ENCODE results near the gene GRK5. TPM values are rescaled to one million over a fixed set of nuclear protein-coding genes. Genes with fewer than 3 reads are reported as not detected.
"Not testable (repeated sequence)": the region's sequence is repeated elsewhere in the genome, so short reads cannot be mapped to it uniquely, and the experiment has no call there.

The GRK5 gene
- total RNA-seq, 4 donors from 2014 or later = 5.4 to 13.0 (median 10.6) TPM

DNA sequence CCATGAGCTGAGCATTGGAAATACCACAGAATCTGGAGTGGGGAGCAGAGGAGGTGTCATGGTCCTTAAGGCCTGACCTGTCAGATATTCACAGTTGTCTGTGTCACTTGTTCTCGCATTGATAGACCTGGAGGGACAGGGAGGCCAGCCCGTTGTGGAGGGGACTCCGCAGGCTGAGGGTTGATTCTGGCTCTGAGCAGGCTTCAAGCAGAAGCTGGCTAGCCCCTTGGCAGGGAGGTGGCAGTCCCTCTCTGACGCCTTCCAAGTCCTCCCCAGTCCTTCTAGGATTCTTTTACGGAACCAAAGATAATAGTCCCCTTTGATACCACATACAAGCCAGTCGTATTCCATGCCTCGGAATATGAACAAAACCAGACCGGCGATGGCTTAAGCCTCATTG lies 65.4 kb downstream of the GRK5 start:
- WGBS, 2 donors = 95 to 96% methylated on average over 9 of the region's 9 CpGs
- TF ChIP-seq, protein P1, sequence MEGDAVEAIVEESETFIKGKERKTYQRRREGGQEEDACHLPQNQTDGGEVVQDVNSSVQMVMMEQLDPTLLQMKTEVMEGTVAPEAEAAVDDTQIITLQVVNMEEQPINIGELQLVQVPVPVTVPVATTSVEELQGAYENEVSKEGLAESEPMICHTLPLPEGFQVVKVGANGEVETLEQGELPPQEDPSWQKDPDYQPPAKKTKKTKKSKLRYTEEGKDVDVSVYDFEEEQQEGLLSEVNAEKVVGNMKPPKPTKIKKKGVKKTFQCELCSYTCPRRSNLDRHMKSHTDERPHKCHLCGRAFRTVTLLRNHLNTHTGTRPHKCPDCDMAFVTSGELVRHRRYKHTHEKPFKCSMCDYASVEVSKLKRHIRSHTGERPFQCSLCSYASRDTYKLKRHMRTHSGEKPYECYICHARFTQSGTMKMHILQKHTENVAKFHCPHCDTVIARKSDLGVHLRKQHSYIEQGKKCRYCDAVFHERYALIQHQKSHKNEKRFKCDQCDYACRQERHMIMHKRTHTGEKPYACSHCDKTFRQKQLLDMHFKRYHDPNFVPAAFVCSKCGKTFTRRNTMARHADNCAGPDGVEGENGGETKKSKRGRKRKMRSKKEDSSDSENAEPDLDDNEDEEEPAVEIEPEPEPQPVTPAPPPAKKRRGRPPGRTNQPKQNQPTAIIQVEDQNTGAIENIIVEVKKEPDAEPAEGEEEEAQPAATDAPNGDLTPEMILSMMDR (IDR thresholded peaks at IDR 0.05) = no peak
- TF ChIP-seq POLR2A (IDR thresholded peaks at IDR 0.05) = no peak
- DNase-seq (ENCODE audit: low spot score in 2 of 2) = no peak
- intact Hi-C loops (cut with DNase I; ENCODE audit: low total_unique reads) = no loop called here
- H3K4me3 ChIP-seq (ENCODE audit: low read depth, poor library complexity, severe bottlenecking) = no peak overlapping the region

DNA sequence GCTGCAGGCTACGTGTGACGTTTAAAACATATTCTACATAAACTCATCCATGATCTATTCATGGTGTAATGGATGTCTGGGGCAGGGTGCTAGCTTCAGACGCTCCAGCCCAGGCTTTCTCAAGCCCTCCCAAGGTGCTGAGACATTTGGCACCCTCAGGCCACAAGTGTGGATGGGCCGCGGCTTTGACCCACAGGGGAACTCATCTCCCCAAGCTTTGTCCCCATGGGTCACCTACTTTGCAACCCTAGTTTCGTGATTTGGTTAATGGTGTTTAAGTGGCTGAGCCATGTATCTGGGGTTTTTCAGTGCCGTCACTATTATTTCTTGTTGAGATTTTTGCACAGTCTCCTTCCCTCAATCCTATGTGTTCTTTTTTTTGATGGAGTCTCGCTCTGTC lies 66.0 kb downstream of the GRK5 start:
- intact Hi-C loops (cut with DNase I; ENCODE audit: low total_unique reads) = no loop called here
- WGBS, 2 donors = 95 to 96% methylated on average over 8 of the region's 8 CpGs
- H3K4me3 ChIP-seq (ENCODE audit: low read depth, poor library complexity, severe bottlenecking) = no peak overlapping the region
- no peak for DNase-seq (ENCODE audit: low spot score in 2 of 2)
- TF ChIP-seq POLR2A (IDR thresholded peaks at IDR 0.05) = no peak
- TF ChIP-seq, protein P1 (IDR thresholded peaks at IDR 0.05) = no peak

DNA sequence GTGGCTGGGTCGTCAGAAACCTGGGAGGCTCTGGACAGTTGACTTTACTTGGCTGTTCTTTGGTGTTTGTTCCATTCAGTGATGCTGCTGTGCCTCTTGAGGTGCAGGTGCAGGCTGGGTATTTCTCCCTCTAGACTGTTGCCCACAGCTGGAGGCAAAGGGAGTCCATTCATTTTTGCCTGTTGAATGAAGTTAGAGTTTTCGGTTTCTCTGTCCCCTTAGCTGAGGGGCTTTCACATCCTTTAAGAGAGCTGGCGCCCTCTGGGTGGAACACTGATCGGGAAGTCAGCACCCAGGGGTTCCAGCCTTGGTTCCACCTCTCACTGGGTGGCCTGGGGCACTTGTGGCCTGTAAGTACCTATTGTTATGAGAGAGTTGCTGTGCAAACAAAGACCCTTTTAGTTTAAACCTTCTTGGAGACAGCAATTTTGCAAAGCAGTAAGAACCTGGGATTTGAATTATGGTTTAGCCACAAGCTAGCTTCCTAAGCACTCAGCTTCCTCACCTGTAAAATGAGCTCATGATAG lies 67.2 kb downstream of the GRK5 start:
- H3K4me3 ChIP-seq (ENCODE audit: low read depth, poor library complexity, severe bottlenecking) = no peak overlapping the region
- intact Hi-C loops (cut with DNase I; ENCODE audit: low total_unique reads) = no loop called here
- no peak for DNase-seq (ENCODE audit: low spot score in 2 of 2)
- no peak for TF ChIP-seq POLR2A (IDR thresholded peaks at IDR 0.05)
- TF ChIP-seq, protein P1 (IDR thresholded peaks at IDR 0.05) = no peak
- 84 to 92% methylated on average over 4 of the region's 4 CpGs for WGBS, 2 donors

DNA sequence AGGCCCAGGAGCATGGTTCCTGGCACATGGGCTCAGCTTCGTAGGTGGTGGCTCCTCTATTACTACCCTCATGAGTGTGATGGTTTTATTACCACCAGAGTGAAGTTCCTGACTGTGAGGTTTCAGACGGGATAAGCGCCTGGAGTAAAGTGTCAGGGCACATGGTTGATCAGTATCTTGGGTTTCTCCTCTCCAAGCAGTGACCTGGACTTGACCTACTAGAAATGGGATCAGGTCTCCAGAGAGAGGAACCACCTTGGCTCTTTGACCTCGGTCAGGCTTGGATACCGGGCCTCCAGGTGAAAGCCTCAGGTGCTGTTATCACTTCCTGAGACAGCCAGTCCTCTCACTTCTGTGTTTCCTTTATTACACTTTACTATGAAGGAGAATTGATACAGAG lies 67.7 kb downstream of the GRK5 start:
- intact Hi-C loops (cut with DNase I; ENCODE audit: low total_unique reads) = no loop called here
- no peak overlapping the region for H3K4me3 ChIP-seq (ENCODE audit: low read depth, poor library complexity, severe bottlenecking)
- no peak for TF ChIP-seq POLR2A (IDR thresholded peaks at IDR 0.05)
- TF ChIP-seq, protein P1 (IDR thresholded peaks at IDR 0.05) = no peak
- WGBS, 2 donors = 66 to 82% methylated on average over 5 of the region's 5 CpGs
- no peak for DNase-seq (ENCODE audit: low spot score in 2 of 2)

DNA sequence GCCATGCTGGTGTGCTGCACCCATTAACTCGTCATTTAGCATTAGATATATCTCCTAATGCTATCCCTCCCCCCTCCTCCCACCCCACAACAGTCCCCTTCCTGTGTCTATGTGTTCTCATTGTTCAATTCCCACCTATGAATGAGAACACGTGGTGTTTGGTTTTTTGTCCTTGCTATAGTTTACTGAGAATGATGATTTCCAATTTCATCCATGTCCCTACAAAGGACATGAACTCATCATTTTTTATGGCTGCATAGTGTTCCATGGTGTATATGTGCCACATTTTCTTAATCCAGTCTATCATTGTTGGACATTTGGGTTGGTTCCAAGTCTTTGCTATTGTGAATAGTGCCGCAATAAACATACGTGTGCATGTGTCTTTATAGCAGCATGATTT lies 68.8 kb downstream of the GRK5 start:
- H3K4me3 ChIP-seq (ENCODE audit: low read depth, poor library complexity, severe bottlenecking); DNase-seq (ENCODE audit: low spot score in 2 of 2); intact Hi-C loops (cut with DNase I; ENCODE audit: low total_unique reads): not testable (repeated sequence)
- WGBS, 2 donors = 72 to 78% methylated on average over 3 to 4 of the region's 4 CpGs

DNA sequence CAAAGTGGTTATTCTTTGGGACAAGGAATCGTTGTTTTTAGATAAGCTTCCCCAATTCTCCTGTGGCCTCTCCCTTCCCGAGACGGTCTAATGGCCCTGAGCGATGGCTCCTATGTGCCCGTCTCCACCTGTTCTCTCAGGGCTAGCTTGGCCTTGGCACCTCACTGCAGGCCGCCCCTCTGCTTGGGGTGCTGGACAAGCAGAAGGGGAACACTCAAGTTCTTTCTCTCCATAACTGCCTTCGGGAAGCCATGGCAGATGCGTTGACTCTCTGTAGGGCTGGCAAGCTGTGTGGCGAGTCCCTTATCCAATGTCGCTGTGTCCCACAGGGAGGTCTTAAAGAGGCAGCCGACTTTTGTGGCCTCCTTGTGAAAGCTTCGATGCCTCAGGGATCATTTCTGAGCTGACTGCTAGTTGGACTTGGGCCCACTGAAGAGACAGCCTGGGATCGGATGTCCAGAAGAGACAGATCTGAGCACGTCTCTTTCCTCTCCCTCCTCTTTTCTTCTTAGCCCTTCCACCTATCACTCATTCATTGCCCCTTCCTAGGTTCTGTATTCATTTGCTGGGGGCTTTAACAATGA lies 70.8 kb downstream of the GRK5 start:
- DNase-seq (ENCODE audit: low spot score in 2 of 2) = no peak
- intact Hi-C loops (cut with DNase I; ENCODE audit: low total_unique reads) = no loop called here
- no peak for TF ChIP-seq POLR2A (IDR thresholded peaks at IDR 0.05)
- TF ChIP-seq, protein P1 (IDR thresholded peaks at IDR 0.05) = no peak
- WGBS, 2 donors = 79 to 87% methylated on average over 14 of the region's 14 CpGs
- H3K4me3 ChIP-seq (ENCODE audit: low read depth, poor library complexity, severe bottlenecking) = no peak overlapping the region

Measured in lower leg skin (tissue), 4 donors.